ENCODE results near the gene VCAN.

VCAN gene

DNA sequence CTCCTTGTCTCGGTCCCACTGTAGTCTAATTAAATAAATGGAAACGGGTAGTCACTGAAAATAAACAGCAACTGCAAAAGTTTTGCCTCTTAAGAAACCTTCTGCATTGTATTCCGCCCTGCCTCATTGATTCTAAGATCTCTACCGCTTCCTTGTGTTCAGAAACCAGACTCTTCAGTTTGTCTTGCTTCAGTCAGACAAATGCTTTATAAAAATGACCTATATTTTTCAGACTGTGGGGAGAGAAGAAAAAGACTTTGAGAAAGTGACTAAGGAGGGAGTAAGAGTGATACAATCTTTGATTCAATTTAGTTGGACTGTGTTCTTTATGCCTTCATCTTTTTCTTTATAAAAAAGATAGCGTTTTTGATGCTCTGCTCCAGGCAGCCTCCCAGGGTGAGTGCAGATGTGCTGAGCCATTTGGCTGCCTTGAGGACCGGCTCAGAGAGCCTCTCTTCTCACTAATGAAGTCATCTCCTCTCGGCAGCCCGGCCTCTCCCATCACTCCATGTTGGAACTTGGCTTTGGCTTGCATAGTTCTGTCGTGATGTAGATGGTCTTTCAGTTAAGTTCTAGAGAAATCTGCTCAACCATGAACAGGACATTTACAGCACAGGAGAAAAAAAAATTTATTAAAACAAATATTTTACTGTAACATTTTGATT is 4.0 kb upstream of the VCAN start:
- no peak for DNase-seq (ENCODE audit: low spot score)

DNA sequence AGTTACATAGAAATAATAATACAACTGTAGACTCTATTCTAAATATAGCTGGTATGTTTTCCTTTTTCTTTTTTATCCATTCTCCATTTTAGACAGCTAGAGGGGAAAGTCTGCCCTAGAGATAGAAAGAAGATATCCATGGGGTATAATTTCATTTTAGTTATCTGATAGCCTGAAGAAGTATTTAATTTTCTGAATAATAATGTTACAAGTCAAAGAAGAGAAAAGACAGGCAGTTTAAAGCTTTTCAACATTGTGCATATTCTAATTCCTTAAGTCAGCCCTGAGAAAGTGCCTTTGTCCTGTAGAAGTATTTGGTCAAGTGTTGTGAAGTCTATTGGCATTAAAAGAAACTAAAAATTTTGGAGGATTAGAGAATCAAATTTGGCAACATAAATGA is 2.5 kb upstream of the VCAN start:
- no peak for DNase-seq (ENCODE audit: low spot score)

DNA sequence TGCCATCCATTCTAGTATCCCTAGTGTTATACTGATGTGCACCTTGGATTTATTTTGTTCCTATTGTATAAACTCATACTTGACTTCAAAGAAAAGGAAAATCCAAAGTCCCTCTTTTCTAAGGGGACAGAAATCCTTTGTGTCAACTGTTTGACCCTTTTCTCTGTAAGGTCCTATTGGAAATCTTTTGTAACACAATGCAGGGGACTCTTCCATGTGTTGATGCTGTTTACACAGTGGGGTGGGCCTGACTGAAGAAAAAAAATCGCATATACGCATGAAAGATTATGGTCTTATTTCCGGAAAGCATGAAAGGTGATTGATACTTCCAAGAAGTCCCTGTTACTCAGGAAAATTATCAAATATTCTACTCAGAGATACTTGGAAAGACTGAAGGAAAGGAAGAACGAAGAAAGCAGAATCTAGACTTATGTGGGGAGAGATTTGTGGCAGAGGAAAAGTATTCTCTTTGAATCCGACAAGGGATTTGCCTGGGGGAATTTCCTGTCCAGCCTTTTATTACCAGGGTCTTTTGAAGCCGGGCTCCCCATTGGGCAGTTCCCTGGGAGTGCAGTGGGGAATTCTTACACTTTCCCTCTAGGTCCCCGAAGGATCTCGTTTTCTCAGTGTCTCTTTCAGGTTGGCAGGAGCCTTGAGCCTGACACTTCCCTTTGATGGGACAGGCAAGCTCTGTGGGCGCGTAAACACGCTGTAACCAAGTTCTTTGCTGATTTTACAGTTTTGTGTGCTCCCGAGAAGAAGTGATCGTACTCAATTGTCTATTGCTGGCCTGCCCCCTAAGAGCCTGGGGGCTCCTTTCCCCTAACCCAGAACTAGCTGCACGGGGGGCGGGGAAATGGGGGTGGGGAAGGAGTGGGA is 779 bp upstream of the VCAN start:
- DNase-seq (ENCODE audit: low spot score) = no peak

DNA sequence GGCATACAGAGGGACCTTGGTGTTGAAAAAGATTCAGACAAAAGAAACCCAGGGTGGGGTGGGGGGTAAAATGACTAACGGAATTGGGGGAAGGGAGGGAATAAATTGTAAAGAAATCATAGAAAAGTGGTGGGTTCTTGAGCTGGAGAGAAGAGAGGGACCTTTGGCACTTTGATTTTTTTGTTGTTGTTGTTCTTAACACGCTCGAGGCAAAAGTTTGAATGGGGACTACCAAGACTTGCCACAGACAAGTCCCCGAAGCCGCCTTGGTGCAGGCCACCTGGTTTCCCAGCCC is 616 bp downstream of the VCAN start:
- DNase-seq (ENCODE audit: low spot score) = no peak

DNA sequence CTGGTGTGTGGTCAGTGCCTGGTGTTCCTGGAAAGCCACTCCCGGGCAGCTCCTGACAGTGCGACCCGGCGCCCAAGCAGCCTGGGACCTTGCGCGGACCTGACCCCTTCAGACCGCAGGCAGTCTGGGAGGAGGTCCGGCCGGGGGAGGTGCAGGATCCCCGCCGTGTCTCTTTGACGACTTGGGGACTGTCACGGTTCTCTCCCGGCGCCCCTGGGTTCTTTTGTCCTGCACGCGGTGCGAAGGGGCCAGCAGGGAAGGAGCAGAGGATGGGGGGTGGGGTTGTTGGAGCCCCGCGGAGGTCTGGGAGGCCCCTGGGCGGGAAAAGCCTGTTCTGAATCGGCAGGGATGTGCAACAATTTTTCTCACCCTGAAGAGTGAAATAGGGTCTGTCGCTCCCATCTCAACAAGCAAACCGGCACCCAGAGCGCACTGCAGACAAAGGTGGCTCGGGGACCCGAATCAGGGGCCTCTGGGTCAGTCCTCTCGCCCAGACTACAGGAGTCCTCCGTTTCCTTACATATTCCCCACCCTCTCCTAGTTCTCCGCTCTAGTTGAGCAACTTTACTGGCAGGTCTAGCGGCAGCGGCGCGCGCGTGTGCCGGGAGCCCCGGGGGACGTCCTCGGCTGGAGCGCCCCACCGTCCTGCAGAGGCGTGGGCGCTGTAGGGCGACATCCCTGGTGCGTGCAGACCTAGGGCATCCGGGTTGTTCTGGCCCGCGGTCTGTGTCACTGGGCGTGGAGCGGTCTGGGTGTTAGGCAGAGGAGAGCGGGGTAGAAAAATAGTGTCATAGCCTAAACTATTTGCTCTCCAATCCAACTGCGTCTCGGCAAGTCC is 1.2 kb downstream of the VCAN start:
- no peak for DNase-seq (ENCODE audit: low spot score)

DNA sequence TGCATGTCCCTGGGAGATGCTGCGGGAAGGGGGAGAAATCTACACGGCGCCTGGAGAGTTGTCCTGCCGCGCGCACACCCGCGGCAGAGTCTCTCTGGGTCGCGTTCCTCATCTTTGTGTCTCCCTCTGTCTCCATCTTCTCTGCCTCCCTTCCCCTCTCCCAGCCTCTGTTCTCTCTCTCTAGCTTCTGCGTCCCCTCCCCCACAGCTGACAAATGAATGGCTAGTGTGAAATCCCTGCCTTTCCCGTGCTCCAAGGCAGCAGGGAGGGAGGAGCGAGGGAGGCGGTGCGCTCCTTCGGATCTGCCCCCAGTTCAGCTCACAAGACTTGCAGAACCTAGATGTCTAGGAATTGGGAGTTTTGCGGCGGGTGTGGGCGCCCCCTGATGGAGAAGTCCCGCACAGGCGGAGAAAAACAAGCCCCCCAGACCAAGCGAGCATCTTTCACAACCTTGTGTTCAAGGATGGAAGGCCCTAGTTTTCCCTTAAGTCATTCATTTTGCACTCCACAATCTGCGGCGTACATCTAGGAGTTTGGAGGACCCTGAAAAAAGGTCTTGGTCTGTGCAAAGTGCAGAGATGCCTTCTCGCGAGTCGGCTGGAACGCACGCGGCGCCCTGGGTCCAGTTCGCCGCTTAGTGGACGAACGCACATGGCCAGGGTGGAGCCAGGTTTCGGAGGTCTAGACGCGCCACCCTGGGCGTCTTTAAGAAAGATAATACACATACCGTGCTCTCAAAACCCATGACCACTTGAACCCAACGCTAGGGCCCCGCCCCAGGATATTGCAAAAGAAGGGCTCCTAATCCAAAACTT is 2.0 kb downstream of the VCAN start:
- no peak for DNase-seq (ENCODE audit: low spot score)

DNA sequence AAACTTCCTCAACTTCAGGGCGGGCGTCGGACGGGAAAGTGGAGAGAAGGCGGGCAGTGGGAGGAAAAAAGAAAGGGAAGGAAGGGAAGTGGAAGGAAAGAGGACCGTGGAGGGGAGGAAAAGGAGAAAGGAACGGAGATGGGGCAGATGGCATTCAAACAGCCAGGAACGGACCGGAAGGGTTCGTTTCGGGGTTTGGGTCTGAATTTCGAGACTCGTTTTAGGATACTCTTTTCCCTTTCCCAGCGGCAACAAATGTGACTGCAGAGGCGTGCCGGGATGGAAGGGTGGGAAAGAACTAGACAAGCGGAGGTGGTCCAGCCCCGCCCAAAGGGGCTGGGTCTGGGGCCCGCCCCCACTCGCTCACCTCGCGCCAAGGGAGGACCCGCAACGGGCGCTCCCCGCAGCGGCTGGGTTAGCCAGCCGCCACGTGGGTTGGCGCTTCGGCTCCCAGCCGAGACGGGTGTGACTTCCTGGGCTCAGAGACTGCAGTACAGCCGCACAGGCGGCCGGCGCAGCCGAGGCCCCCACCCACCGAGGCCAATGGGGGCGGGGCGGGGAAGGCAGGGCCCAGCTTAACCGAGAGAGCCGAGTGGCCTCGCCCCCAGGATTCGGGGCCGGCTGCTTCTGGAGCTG is 2.7 kb downstream of the VCAN start:
- DNase-seq (ENCODE audit: low spot score) = peak; percentile 37

DNA sequence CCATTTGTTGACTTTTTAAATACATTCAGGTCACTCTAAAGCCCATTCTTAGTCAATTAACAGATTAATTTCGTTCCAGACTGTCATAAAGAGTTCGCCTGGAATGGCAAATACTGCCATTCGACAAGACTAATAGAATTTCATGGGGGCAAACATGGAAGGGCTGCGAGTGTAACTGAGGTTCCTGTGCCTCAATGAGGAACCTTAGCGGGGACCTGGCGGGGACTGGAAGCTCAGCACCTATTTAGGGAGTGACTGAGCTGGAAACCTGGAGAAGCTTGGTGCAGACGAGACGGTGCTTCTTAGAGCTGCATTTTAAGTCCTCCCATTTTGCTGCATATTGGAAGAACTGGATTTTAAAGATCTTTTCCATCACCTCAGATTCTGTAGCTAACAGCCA is 3.4 kb downstream of the VCAN start:
- no peak for DNase-seq (ENCODE audit: low spot score)

DNA sequence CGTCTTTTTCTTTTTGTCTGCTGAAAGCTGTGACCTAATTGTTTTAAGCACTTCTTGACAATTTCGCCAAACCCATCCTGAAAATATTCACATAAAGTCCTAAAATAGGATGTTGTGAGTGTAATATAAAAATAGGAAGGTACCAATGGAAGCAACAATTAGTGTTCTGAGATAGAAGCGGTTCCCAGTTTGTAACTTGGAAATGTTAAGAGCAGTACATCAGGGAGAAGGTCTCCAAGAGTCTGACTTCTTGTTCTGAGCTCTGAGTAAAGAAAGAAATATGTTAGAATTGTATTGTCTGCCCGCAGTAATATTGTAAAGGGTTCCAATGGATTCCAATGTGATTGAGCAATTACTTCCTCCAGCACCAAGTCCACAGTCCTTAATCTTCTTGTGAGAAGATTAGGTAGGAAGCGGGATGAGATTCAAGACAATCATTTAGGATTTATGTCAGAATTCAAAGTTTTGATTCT is 3.9 kb downstream of the VCAN start:
- DNase-seq (ENCODE audit: low spot score) = no peak

DNA sequence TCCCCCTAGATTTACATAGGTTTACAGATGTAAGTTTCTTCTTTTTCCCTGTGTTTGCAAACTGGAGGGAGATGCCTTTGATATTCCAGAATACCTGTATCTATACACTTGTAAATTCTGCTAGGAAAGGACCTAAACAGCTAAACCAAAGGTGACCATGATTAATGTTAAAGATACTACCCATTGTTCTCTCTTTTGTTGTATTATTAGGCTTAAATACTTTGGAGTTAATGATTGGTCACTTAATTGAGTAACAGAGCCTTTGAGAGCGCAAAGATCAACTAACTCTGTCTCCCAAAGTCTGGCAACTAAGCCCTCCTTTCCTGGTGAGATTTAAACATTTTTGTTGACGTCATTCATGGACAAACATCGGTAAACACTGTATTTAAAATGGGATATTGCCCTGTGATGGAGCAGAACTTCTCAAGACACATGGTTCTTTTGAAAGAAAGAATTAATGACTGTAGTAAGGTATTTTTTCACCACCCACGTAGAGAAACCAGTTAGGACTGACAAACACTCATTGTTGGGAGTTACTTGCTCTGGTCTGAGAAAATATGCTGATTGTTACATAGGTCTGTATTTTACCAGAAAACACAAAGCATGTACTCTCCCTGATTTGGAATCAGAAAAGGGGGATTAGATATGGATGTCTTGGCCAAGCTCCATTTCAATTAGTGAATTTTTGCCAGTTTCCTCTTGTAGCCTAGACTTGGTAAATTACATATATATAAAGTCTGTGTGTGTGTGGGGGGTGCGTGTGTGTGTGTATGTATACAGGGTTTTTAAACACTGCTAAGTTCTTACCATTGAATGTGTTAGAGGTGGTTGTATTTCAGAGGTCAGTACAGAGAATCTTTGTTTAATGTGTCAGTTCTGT is 4.6 kb downstream of the VCAN start:
- no peak for DNase-seq (ENCODE audit: low spot score)

DNA sequence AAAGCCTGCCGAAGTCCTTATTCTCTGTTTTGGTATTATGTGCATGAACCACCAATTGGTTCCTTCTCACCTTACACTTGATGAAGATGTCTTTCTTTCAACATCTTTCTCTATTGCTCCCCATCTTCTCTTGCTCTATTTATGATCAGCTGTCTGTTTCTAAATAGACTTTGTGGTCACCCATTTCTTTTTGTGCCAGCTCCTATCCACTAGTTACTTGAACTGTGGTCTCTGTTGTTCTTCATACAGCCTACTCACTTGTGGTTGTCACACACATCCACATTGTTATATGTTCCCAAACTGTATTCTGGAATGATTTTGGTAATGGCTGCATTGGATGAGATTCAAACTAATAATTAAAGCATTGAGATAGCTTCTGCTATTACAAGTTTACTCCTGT is 11.4 kb downstream of the VCAN start:
- no peak for DNase-seq (ENCODE audit: low spot score)

DNA sequence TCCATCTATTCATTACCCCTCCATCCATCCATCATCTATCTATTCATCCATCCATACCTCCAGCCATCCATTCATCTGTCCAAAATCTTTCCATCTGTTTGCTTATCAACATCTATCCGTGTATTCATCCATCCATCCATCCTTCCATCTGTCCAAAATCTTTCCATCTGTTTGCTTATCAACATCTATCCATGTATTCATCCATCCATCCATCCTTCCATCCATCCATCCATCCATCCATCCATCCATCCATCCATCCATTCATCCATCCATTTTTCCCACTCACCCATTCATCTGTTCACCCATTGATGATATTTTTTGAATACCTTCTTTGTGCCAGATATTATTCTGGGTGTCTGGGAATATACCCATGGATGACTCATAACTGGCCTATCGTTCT is 12.8 kb downstream of the VCAN start:
- no peak for DNase-seq (ENCODE audit: low spot score)

DNA sequence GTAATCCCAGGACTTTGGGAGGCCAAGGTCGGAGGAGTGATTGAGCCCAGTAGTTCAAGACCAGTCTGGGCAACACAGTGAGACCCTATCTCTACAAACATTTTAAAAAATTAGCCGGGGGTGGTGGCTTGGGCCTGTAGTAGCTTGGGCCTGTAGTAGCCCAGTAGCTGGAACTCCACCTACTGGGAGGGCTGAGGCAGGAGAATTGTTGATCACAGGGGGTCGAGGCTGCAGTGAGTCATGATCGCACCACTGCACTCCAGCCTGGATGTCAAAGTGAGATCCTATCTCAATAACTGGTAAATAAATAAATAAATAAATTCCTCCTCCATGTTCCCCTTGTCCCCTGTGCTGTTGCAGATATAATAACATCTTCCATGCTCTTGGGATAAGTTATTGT is 14.3 kb downstream of the VCAN start:
- no peak for DNase-seq (ENCODE audit: low spot score)

DNA sequence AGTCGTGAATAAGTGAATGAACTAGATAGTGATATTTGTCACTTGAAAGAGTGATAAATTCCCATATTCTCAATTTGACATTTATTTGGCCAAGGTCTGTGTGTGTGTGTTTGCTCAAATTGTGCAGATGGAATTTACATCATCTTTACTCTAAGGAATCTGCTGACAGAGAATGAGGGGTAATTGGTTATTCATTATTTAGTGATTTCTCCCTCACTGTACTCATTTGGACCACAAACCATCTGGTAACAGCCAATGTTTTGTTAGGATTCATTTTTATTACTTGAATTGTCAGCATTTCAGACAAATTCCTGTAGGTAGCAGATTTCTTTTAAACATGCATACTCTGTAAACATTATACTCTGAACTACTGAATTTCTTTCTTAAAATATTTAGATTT is 15.6 kb downstream of the VCAN start:
- DNase-seq (ENCODE audit: low spot score) = no peak

DNA sequence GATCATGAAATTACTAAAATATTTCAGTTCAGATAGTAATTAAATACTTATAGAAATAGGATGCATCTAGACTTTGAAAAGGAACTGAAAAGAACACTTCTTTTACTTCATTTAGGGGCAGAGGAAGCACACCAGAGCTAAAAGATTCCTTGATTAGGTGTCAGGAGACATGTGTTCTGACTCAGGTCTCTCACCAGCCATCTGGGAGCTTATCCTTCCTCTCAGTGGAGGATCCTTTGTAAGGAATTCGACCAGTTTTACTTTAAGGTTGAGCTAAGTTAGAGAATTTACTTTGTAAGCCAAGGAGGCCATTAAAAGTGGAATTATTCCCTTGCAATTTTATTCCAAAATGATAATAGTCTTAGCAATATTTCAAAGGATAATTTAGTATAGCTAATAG is 16.7 kb downstream of the VCAN start:
- DNase-seq (ENCODE audit: low spot score) = no peak

DNA sequence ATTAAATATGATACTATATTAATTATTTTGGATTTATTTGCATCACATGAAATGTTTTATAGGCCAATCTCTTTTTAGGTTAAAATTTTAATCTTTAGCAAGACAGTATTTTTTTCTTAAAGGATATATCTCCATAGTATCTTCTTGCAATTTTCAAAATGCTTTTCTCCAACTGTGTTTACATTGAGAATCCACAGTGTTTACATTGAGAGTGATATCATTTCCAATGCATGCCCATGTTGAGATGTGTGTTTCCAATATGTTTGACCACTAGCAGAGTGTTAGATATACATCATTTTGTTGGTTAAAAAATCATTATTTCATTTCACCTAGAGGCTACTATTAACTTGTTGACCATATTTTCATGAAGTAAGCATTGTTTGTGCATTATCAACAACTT is 17.3 kb downstream of the VCAN start:
- no peak for DNase-seq (ENCODE audit: low spot score)

DNA sequence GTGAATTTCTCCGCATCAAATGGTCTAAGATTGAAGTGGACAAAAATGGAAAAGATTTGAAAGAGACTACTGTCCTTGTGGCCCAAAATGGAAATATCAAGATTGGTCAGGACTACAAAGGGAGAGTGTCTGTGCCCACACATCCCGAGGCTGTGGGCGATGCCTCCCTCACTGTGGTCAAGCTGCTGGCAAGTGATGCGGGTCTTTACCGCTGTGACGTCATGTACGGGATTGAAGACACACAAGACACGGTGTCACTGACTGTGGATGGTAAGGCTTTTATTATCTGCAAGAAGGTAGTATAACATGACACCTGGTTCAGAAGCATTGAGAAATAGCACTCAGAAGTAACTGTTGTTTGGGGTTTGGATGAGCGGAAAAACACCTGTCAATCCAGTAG is 18.7 kb downstream of the VCAN start:
- no peak for DNase-seq (ENCODE audit: low spot score)

DNA sequence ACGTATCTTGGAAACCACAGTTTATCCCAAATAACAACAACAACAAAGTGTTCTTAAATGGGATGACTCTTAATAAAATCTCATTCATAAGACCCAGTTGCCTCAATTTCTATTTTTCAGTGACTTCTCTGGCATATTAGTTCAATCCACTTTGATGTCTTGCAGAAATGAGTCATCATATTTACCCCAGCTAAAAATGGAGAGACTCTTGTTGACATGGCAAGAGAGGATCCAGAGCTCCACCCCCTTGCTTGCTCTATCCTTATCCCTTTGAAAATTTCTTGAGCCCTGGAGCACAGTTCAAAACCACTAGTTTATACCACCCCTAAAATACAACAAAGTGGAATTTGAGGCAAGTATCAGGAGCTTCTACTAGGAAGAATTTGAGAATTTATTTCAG is 20.8 kb downstream of the VCAN start:
- DNase-seq (ENCODE audit: low spot score) = no peak

DNA sequence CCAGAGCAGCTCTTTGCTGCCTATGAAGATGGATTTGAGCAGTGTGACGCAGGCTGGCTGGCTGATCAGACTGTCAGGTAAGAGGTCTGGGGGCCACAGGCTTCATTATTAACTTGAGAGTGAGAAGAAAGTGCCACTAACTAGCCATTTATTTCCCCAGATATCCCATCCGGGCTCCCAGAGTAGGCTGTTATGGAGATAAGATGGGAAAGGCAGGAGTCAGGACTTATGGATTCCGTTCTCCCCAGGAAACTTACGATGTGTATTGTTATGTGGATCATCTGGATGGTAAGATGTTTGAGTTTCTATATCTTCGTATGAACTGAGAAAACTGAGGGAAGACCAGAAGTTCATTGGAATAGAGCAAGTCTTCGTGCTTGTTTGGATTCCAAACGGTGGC is 22.1 kb downstream of the VCAN start:
- DNase-seq (ENCODE audit: low spot score) = no peak

DNA sequence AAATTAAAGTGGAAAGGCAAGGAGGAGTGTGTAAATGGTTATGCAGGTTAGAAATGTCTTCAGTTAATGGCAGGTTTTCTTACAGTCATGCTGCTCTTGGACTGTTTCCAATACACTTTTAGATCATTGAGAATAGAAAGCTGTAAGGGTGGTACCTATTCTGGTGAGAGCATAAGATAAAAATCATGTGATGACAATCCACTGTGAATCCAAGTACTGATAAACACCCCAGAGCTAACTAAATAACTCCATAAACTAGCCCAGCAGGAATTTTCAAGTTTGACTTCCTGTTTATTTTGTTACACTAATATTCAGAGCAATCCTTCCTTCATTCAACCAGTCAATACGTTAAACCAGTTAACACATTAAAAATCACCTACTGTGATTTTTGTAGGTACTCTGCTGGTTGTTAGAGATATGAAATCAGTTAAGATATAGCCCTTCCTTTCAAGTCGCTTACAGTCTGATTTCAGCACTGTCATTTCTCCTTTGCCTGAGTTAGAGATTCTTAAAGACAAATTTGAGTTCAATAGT is 22.6 kb downstream of the VCAN start:
- DNase-seq (ENCODE audit: low spot score) = no peak

Data from SW480 (cell line).